Skeletal muscle satellite cell (primary cell): ENCODE results near the gene TCF3. TPM values are rescaled to one million over a fixed set of nuclear protein-coding genes. Genes with fewer than 3 reads are reported as not detected.

Experiments
- small RNA-seq: library from RNA; depleted of rRNA; stranded (forward); fragments of <200 nt; gene quantifications from one replicate; pipeline ENCODE3, GENCODE V24; 2012

Gene TCF3

Small RNA genes lying within 50 kb of the gene (small RNA-seq; reads per million reads assigned to genes)
- gene AC005943.2 (not detected), gene RN7SL477P (not detected), gene RNU6-1223P (not detected)
